ENCODE results near the gene CNGB1.

The CNGB1 gene

GRCh38 chr16:57929250-57929649, 41.7 kb downstream of the CNGB1 start:
- no peak for DNase-seq (ENCODE audit: low read depth)
- no peak overlapping the region for H3K4me3 ChIP-seq (ENCODE audit: low read length)
- no peak for TF ChIP-seq CTCF (conservative IDR thresholded peaks at IDR 0.05; ENCODE audit: low read depth, low read length)

DNA sequence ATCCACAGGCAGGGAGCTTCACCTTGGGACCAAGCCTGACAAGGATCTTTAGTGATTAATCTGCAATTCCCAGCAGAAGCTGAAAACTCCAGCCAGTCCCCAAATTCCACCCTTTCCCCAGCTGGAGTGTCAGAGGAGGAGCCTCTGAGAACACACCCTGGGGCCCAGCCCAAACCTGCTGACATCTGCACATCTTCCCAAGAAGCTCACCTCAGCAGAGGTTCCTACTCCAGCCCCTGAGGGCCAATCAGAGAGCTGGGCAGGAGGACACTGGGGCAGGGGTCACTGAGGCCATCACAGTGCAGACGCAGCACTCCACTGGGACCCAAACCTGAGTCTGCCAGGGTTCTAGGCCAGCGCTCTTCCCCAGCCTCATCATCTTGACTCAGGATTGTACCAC, 44.9 kb downstream of the CNGB1 start:
- no peak overlapping the region for H3K4me3 ChIP-seq (ENCODE audit: low read length)
- no peak for DNase-seq (ENCODE audit: low read depth)
- TF ChIP-seq CTCF (conservative IDR thresholded peaks at IDR 0.05; ENCODE audit: low read depth, low read length) = no peak

DNA sequence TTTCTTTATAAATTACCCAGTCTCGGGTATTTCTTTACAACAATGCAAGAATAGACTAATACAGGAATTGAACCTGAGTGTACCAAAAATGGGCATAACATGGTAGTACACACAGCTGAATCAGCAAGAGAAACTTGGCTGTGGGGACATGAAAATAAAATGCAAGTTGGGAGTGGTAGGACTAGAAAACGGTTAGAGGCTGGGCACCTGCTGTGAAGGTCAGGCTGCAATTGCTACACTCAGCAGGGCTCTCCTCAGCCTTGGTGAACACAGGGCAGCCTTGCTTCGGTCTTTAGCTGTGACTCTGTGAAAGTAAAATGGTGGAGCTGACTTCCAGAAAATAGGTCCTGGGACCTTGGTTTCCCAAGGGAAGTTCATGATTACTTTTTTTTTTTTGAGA, 45.6 kb downstream of the CNGB1 start:
- no peak for TF ChIP-seq CTCF (conservative IDR thresholded peaks at IDR 0.05; ENCODE audit: low read depth, low read length)
- no peak overlapping the region for H3K4me3 ChIP-seq (ENCODE audit: low read length)
- DNase-seq (ENCODE audit: low read depth) = no peak

DNA sequence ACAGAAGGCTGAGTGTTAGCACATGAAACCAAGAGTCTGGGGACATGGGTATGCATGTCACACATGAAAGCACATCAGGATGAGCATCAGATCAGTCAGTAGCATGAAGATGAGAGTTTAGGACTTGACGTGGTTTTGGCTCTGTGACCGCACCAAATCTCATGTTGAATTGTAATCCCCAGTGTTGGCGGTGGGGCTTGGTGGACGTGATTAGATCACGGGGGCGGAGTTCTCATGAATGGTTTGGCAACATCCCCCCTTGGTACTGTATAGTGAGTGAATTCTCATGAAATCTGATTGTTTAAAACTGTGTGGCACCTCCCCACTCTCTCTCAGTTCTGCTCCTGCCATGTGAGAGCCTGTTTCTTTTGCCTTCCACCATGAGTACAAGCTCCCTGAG, 46.4 kb downstream of the CNGB1 start:
- no peak for TF ChIP-seq CTCF (conservative IDR thresholded peaks at IDR 0.05; ENCODE audit: low read depth, low read length)

DNA sequence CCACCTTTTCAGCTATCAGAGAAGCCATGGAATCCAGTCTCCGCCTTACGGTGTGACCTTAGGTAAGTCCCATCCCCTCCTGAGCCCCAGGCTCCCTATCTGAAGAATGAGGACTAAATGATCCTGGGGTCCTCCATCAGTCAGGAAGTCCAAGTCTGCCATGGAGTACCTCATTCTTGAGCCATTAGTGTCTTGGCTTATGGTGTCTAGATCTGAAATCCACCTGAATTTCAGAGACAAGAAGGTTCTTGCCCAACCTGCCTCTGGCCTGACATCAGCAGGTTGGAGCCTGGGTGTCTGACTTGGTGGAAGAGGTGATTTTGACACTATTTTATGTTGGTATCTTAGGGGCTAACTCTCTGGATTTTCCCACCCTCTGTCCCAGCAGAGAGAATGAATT, 47.1 kb downstream of the CNGB1 start:
- no peak for DNase-seq (ENCODE audit: low read depth)
- H3K4me3 ChIP-seq (ENCODE audit: low read length) = no peak overlapping the region
- TF ChIP-seq CTCF (conservative IDR thresholded peaks at IDR 0.05; ENCODE audit: low read depth, low read length) = no peak

More for the DNA sequence above, 46.4 kb downstream of the CNGB1 start:
- H3K4me3 ChIP-seq (ENCODE audit: low read length) = no peak overlapping the region
- DNase-seq (ENCODE audit: low read depth) = no peak

- no peak for TF ChIP-seq CTCF (conservative IDR thresholded peaks at IDR 0.05; ENCODE audit: low read depth, low read length)
- no peak for DNase-seq (ENCODE audit: low read depth)
- H3K4me3 ChIP-seq (ENCODE audit: low read length) = no peak overlapping the region
Measured at GRCh38 chr16:57923418-57923817, 47.5 kb downstream of the CNGB1 start.

- no peak for DNase-seq (ENCODE audit: low read depth)
- TF ChIP-seq CTCF (conservative IDR thresholded peaks at IDR 0.05; ENCODE audit: low read depth, low read length) = no peak
- no peak overlapping the region for H3K4me3 ChIP-seq (ENCODE audit: low read length)
Measured at GRCh38 chr16:57920880-57921229, 50.1 kb downstream of the CNGB1 start.

Data from retinal pigment epithelial cell (primary cell).